ENCODE measurements around the gene FGD6. TPM values are rescaled to one million over a fixed set of nuclear protein-coding genes. Genes with fewer than 3 reads are reported as not detected.

FGD6 gene
- total RNA-seq, 2 donors from 2014 or later = 15.8 to 19.1 TPM

GRCh38 chr12:95261109-95261508 is 43.8 kb upstream of the FGD6 start:
- peaks cover 7% of the 10 kb centered on the region for H3K4me1 ChIP-seq
- TF ChIP-seq POLR2A (IDR thresholded peaks at IDR 0.05) = no peak
- no peak for TF ChIP-seq CTCF (IDR thresholded peaks at IDR 0.05)
- DNase-seq (no peak), ATAC-seq (no peak)
- H3K36me3 ChIP-seq (replicated peaks in 1 of 2; ENCODE audit: insufficient read depth in 1 of 2, low read depth in 2 of 2) = peaks cover 4 to 17% of the 10 kb centered on the region in 2 donors
- intact Hi-C loops (cut with DNase I) = no loop called here
- H3K9me3 ChIP-seq = no peaks in the 10 kb centered on the region
- no peaks in the 10 kb centered on the region for H3K27me3 ChIP-seq
- H3K4me3 ChIP-seq = no peak overlapping the region
- no peak overlapping the region for H3K27ac ChIP-seq
- WGBS, 2 donors = 94 to 97% methylated on average over 4 of the region's 4 CpGs

GRCh38 chr12:95259368-95259767 is 42.1 kb upstream of the FGD6 start:
- Histone ChIP-seq H3K9me3 (no peaks in the 10 kb centered on the region), H3K27me3 (no peaks in the 10 kb centered on the region), H3K27ac (no peak overlapping the region), H3K4me1 (peaks cover 7% of the 10 kb centered on the region), H3K36me3 (replicated peaks in 1 of 2; ENCODE audit: insufficient read depth in 1 of 2, low read depth in 2 of 2) (peaks cover 4 to 21% of the 10 kb centered on the region in 2 donors), H3K4me3 (no peak overlapping the region)
- DNase-seq = peak in 2 of 4 donors; percentile 20 to 28
- no peak for ATAC-seq
- 25 to 39% methylated on average over 1 of the region's 1 CpG for WGBS, 2 donors
- no peak for TF ChIP-seq POLR2A (IDR thresholded peaks at IDR 0.05)
- no peak for TF ChIP-seq CTCF (IDR thresholded peaks at IDR 0.05)
- intact Hi-C loops (cut with DNase I) = no loop called here

- Histone ChIP-seq H3K27ac (no peak overlapping the region), H3K4me3 (no peak overlapping the region), H3K27me3 (no peaks in the 10 kb centered on the region), H3K36me3 (replicated peaks in 1 of 2; ENCODE audit: insufficient read depth in 1 of 2, low read depth in 2 of 2) (peaks cover 4 to 16% of the 10 kb centered on the region in 2 donors), H3K4me1 (peaks cover 7% of the 10 kb centered on the region), H3K9me3 (no peaks in the 10 kb centered on the region)
- no peak for DNase-seq
- no peak for ATAC-seq
- 88 to 89% methylated on average over 2 of the region's 2 CpGs for WGBS, 2 donors
- TF ChIP-seq CTCF (IDR thresholded peaks at IDR 0.05) (no peak), POLR2A (IDR thresholded peaks at IDR 0.05) (no peak)
- intact Hi-C loops (cut with DNase I) = no loop called here
Observed at GRCh38 chr12:95258803-95259202, 41.5 kb upstream of the FGD6 start.

GRCh38 chr12:95258151-95258550 is 40.9 kb upstream of the FGD6 start:
- Histone ChIP-seq H3K36me3 (replicated peaks in 1 of 2; ENCODE audit: insufficient read depth in 1 of 2, low read depth in 2 of 2) (peaks cover 0 to 10% of the 10 kb centered on the region in 2 donors), H3K4me1 (peaks cover 7% of the 10 kb centered on the region), H3K27me3 (no peaks in the 10 kb centered on the region), H3K4me3 (no peak overlapping the region), H3K27ac (no peak overlapping the region), H3K9me3 (no peaks in the 10 kb centered on the region)
- no peak for TF ChIP-seq CTCF (IDR thresholded peaks at IDR 0.05)
- no peak for TF ChIP-seq POLR2A (IDR thresholded peaks at IDR 0.05)
- 95 to 100% methylated on average over 2 of the region's 2 CpGs for WGBS, 2 donors
- DNase-seq (no peak), ATAC-seq (no peak)
- intact Hi-C loops (cut with DNase I) = no loop called here

GRCh38 chr12:95257541-95257940 is 40.3 kb upstream of the FGD6 start:
- 76 to 85% methylated on average over 3 of the region's 3 CpGs for WGBS, 2 donors
- Histone ChIP-seq H3K4me3 (no peak overlapping the region), H3K36me3 (replicated peaks in 1 of 2; ENCODE audit: insufficient read depth in 1 of 2, low read depth in 2 of 2) (peaks cover 0 to 6% of the 10 kb centered on the region in 2 donors), H3K9me3 (no peaks in the 10 kb centered on the region), H3K4me1 (peaks cover 7% of the 10 kb centered on the region), H3K27me3 (no peaks in the 10 kb centered on the region), H3K27ac (no peak overlapping the region)
- ATAC-seq = no peak
- no peak for TF ChIP-seq POLR2A (IDR thresholded peaks at IDR 0.05)
- no peak for DNase-seq
- intact Hi-C loops (cut with DNase I) = no loop called here

Data from body of pancreas (tissue), 4 donors.